AG04450 (cell line): ENCODE results near the gene LRCH2. TPM values are rescaled to one million over a fixed set of nuclear protein-coding genes. Genes with fewer than 3 reads are reported as not detected.

Experiments used
- CTCF ChIA-PET: fragments of 300-600, 350-600 bp; formaldehyde crosslinking; extraction: SDS; loops from one replicate; lab custom pipeline; 2022; ENCODE audit warnings: antibody characterized with exemption, inconsistent platforms; lab: Charles Lee
- POLR2A ChIA-PET: fragments of 350-600 bp; formaldehyde crosslinking; extraction: SDS; loops from one replicate; lab custom pipeline; 2021; ENCODE audit warnings: antibody characterized with exemption, inconsistent platforms; lab: Yijun Ruan, JAX
- DNase-seq: peaks from one replicate; pipeline ENCODE4 v3.0.0-alpha.2; 2011; ENCODE audit warnings: low read depth, low spot score
- H3K27ac ChIP-seq: one replicate; pipeline ENCODE4 v1.5.1; 2012; ENCODE audit warnings: low read depth, low read length, control low read depth
- H3K27me3 ChIP-seq: one replicate; pipeline ENCODE4 v1.6.0; 2012; ENCODE audit warnings: low read length; ENCODE audit not compliant: control insufficient read depth, insufficient read depth
- H3K4me3 ChIP-seq: 2 replicates; pipeline ENCODE4 v1.5.1; 2011; ENCODE audit warnings: mild to moderate bottlenecking, low read depth, low read length, control low read depth
- H3K9me3 ChIP-seq: 2 replicates; pipeline ENCODE4 v1.5.1; 2012; ENCODE audit warnings: low read length; ENCODE audit not compliant: control insufficient read depth, insufficient read depth
- CTCF ChIP-seq: IDR thresholded peaks from 2 replicates; pipeline ENCODE4 v1.5.1; 2011; ENCODE audit warnings: low read depth, low read length, control low read depth, inconsistent platforms
- polyA plus RNA-seq: library from polyadenylated mRNA; depleted of rRNA; stranded (reverse); fragments of >200 nt; gene quantifications from 2 replicates; pipeline ENCODE4 v1.2.3, GENCODE V29; 2011

LRCH2 gene
- polyA plus RNA-seq, 1 experiment, result 6.1 TPM

- H3K27me3 ChIP-seq, result no peaks in the 10 kb centered on the region
- CTCF ChIA-PET, result no interaction called here
- DNase-seq, result no peak
- TF ChIP-seq CTCF, result no peak
- no peaks in the 10 kb centered on the region for H3K9me3 ChIP-seq
- POLR2A ChIA-PET, result no interaction called here
- no peak overlapping the region for H3K4me3 ChIP-seq
- H3K27ac ChIP-seq, result no peak overlapping the region
Measured at GRCh38 chrX:115261148-115261547, 27.3 kb upstream of the LRCH2 start.

- TF ChIP-seq CTCF, result no peak
- Histone ChIP-seq H3K9me3 (no peaks in the 10 kb centered on the region), H3K27ac (no peak overlapping the region), H3K27me3 (no peaks in the 10 kb centered on the region), H3K4me3 (no peak overlapping the region)
- POLR2A ChIA-PET, result no interaction called here
- DNase-seq, result peak; percentile 2
- CTCF ChIA-PET, result no interaction called here
Measured at GRCh38 chrX:115260330-115260729, 26.4 kb upstream of the LRCH2 start.

GRCh38 chrX:115259238-115259875 lies 25.5 kb upstream of the LRCH2 start:
- no peak for DNase-seq
- Histone ChIP-seq H3K9me3 (no peaks in the 10 kb centered on the region), H3K27me3 (no peaks in the 10 kb centered on the region), H3K27ac (no peak overlapping the region), H3K4me3 (no peak overlapping the region)
- ChIA-PET POLR2A (no interaction called here), CTCF (no interaction called here)
- TF ChIP-seq CTCF, result no peak

GRCh38 chrX:115257711-115258110 lies 23.8 kb upstream of the LRCH2 start:
- Histone ChIP-seq H3K27me3 (no peaks in the 10 kb centered on the region), H3K27ac (no peak overlapping the region), H3K4me3 (no peak overlapping the region), H3K9me3 (no peaks in the 10 kb centered on the region)
- no peak for DNase-seq
- no peak for TF ChIP-seq CTCF
- ChIA-PET CTCF (no interaction called here), POLR2A (no interaction called here)

GRCh38 chrX:115255003-115255402 lies 21.1 kb upstream of the LRCH2 start:
- H3K27ac ChIP-seq, result no peak overlapping the region
- POLR2A ChIA-PET, result no interaction called here
- no peak for TF ChIP-seq CTCF
- CTCF ChIA-PET, result no interaction called here
- H3K27me3 ChIP-seq, result no peaks in the 10 kb centered on the region
- H3K4me3 ChIP-seq, result no peak overlapping the region
- DNase-seq, result no peak
- H3K9me3 ChIP-seq, result no peaks in the 10 kb centered on the region
